Measurements from ENCODE around the gene PRDM7. TPM values are rescaled to one million over a fixed set of nuclear protein-coding genes. Genes with fewer than 3 reads are reported as not detected.
"Not testable (repeated sequence)": the region's sequence is repeated elsewhere in the genome, so short reads cannot be mapped to it uniquely, and the experiment has no call there.

PRDM7 gene
- total and polyA plus RNA-seq, 2 of the 4 experiments (the other 2 are of a cell fraction), result not detected

DNA sequence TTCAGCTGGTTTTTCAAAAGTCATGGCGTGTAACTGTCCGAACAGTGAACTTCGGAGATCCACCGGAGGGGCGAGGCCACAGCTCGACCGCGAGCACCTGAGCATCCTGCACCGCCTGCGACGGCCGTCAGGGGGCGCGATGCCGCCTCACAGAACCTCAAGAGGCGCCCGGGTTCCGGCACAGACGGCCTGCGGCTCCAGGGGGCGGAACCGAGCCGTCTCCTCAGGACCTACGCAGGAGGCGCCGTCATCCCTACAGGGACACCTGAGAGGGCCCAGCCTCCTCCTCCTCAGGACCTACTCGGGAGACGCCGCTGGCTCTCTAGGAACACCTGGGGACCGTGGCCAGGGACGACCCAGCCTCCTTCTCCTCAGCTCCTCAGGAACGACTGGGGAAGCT lies 29.1 kb upstream of the PRDM7 start:
- H3K4ac ChIP-seq (ENCODE audit: low read depth, low read length); dilution Hi-C loops (cut with HindIII; ENCODE audit: low sequenced_read_pairs, unreplicated experiment); POLR2A ChIA-PET (ENCODE audit: unreplicated experiment); H3K9ac ChIP-seq (ENCODE audit: low read depth, low read length); H3K9me1 ChIP-seq (ENCODE audit: insufficient read depth, low read length); H2AK5ac ChIP-seq (ENCODE audit: low read depth, low read length); H2BK5ac ChIP-seq (ENCODE audit: low read depth, low read length, poor library complexity, severe bottlenecking); H2BK120ac ChIP-seq (ENCODE audit: low read depth, low read length); H3K27ac ChIP-seq (ENCODE audit: insufficient read depth, low read length); in situ Hi-C loops (cut with MboI; ENCODE audit: low sequenced_read_pairs); H2AK9ac ChIP-seq (replicated peaks; ENCODE audit: low read depth, low read length, poor library complexity); H3K36me3 ChIP-seq (ENCODE audit: control insufficient read depth, insufficient read depth, low read length); H4K5ac ChIP-seq (ENCODE audit: low read depth, low read length); H3K14ac ChIP-seq (replicated peaks; ENCODE audit: low read depth, low read length); DNase-seq; H3K56ac ChIP-seq (ENCODE audit: extremely low read depth, insufficient read depth, low read length); H2AFZ ChIP-seq (replicated peaks; ENCODE audit: low read length, poor library complexity); H3K4me2 ChIP-seq (ENCODE audit: low read depth, low read length); H3K27me3 ChIP-seq (ENCODE audit: control insufficient read depth, insufficient read depth, low read length); H4K20me1 ChIP-seq (ENCODE audit: insufficient read depth, low read length); H4K8ac ChIP-seq (ENCODE audit: low read depth in 2 of 2, low read length in 2 of 2); H2BK15ac ChIP-seq (ENCODE audit: low read depth, low read length); H3K18ac ChIP-seq (ENCODE audit: low read depth, low read length); H4K91ac ChIP-seq (ENCODE audit: insufficient read depth, low read depth, low read length); CTCF ChIA-PET; H2BK20ac ChIP-seq (ENCODE audit: low read depth, low read length); H3K4me1 ChIP-seq (ENCODE audit: control insufficient read depth, insufficient read depth, low read length); H3K23ac ChIP-seq (ENCODE audit: low read depth, low read length); intact Hi-C loops (cut with micrococcal nuclease); H3K4me3 ChIP-seq (ENCODE audit: insufficient read depth, low read depth, low read length); H3K9me3 ChIP-seq (ENCODE audit: control insufficient read depth, insufficient read depth, low read length); BruUV-seq (replicated peaks); H3K79me1 ChIP-seq (ENCODE audit: low read depth in 1 of 2, low read length in 2 of 2): not testable (repeated sequence)
- WGBS, 2 experiments (ENCODE audit: extremely low coverage in 2 of 2, insufficient read length in 1 of 2), result 12% methylated on average over 12 of the region's 32 CpGs; no CpG with 5 or more reads in 1 of the 2 experiments
- peak; percentile 56 for ATAC-seq (ENCODE audit: low read depth)
- TF ChIP-seq, protein P1, sequence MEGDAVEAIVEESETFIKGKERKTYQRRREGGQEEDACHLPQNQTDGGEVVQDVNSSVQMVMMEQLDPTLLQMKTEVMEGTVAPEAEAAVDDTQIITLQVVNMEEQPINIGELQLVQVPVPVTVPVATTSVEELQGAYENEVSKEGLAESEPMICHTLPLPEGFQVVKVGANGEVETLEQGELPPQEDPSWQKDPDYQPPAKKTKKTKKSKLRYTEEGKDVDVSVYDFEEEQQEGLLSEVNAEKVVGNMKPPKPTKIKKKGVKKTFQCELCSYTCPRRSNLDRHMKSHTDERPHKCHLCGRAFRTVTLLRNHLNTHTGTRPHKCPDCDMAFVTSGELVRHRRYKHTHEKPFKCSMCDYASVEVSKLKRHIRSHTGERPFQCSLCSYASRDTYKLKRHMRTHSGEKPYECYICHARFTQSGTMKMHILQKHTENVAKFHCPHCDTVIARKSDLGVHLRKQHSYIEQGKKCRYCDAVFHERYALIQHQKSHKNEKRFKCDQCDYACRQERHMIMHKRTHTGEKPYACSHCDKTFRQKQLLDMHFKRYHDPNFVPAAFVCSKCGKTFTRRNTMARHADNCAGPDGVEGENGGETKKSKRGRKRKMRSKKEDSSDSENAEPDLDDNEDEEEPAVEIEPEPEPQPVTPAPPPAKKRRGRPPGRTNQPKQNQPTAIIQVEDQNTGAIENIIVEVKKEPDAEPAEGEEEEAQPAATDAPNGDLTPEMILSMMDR (conservative IDR thresholded peaks at IDR 0.05; ENCODE audit: low read depth, low read length), result peak; percentile 19; the same call in 1 of the 2 replicates

DNA sequence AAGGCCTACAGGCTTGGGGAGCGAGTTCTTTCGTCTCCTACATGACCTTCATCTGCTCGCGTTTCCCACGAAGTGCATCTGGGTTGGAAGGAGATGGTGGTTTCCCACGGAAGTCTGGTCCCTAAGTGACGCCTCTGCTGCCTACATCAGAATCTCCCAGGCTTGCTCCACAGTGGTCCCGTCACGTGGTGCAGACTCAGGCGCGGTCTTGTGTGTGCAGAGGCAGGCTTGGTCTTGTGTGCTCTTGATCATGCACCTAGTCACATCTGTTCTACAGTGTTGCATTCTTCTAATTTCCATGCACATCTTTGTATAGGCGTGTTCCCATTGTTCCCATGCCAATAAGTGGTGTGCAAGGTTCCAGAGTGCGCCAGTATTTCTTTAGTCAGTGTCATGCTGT lies 27.6 kb upstream of the PRDM7 start:
- H2AK5ac ChIP-seq (ENCODE audit: low read depth, low read length); H3K9ac ChIP-seq (ENCODE audit: low read depth, low read length); H3K4me3 ChIP-seq (ENCODE audit: insufficient read depth, low read depth, low read length); H2BK5ac ChIP-seq (ENCODE audit: low read depth, low read length, poor library complexity, severe bottlenecking); H3K9me3 ChIP-seq (ENCODE audit: control insufficient read depth, insufficient read depth, low read length); H2BK20ac ChIP-seq (ENCODE audit: low read depth, low read length); ATAC-seq (ENCODE audit: low read depth); H3K9me1 ChIP-seq (ENCODE audit: insufficient read depth, low read length); BruUV-seq (replicated peaks); H2BK120ac ChIP-seq (ENCODE audit: low read depth, low read length); H3K14ac ChIP-seq (replicated peaks; ENCODE audit: low read depth, low read length); H4K5ac ChIP-seq (ENCODE audit: low read depth, low read length); H3K4me1 ChIP-seq (ENCODE audit: control insufficient read depth, insufficient read depth, low read length); H4K20me1 ChIP-seq (ENCODE audit: insufficient read depth, low read length); H2BK15ac ChIP-seq (ENCODE audit: low read depth, low read length); in situ Hi-C loops (cut with MboI; ENCODE audit: low sequenced_read_pairs); dilution Hi-C loops (cut with HindIII; ENCODE audit: low sequenced_read_pairs, unreplicated experiment); H3K18ac ChIP-seq (ENCODE audit: low read depth, low read length); intact Hi-C loops (cut with micrococcal nuclease); H3K4ac ChIP-seq (ENCODE audit: low read depth, low read length); H4K8ac ChIP-seq (ENCODE audit: low read depth in 2 of 2, low read length in 2 of 2); H3K36me3 ChIP-seq (ENCODE audit: control insufficient read depth, insufficient read depth, low read length); H3K27ac ChIP-seq (ENCODE audit: insufficient read depth, low read length); H3K23ac ChIP-seq (ENCODE audit: low read depth, low read length); H3K79me1 ChIP-seq (ENCODE audit: low read depth in 1 of 2, low read length in 2 of 2); H4K91ac ChIP-seq (ENCODE audit: insufficient read depth, low read depth, low read length); H2AK9ac ChIP-seq (replicated peaks; ENCODE audit: low read depth, low read length, poor library complexity); CTCF ChIA-PET; POLR2A ChIA-PET (ENCODE audit: unreplicated experiment); H3K27me3 ChIP-seq (ENCODE audit: control insufficient read depth, insufficient read depth, low read length); DNase-seq; H2AFZ ChIP-seq (replicated peaks; ENCODE audit: low read length, poor library complexity); H3K56ac ChIP-seq (ENCODE audit: extremely low read depth, insufficient read depth, low read length); H3K4me2 ChIP-seq (ENCODE audit: low read depth, low read length): not testable (repeated sequence)
- whole genome bisulfite sequencing, 2 experiments (ENCODE audit: extremely low coverage in 2 of 2, insufficient read length in 1 of 2), result no CpG with 5 or more reads among the region's 13 CpGs

All from IMR-90 (cell line).